GM23248 (cell line): ENCODE results near the gene KCTD5.
"Not testable (repeated sequence)": the region's sequence is repeated elsewhere in the genome, so short reads cannot be mapped to it uniquely, and the experiment has no call there.

Experiments
- EZH2 ChIP-seq: fragments of 200-600 bp; sonication (generic); IDR thresholded peaks from 2 replicates; pipeline ENCODE4 v1.6.1; 2018; ENCODE audit warnings: antibody characterized with exemption, mild to moderate bottlenecking; ENCODE audit not compliant: insufficient read depth, poor library complexity, severe bottlenecking
- EZH2phosphoT487 ChIP-seq: fragments of 200-600 bp; sonication (generic); IDR thresholded peaks from 2 replicates; pipeline ENCODE4 v1.6.1; 2018; ENCODE audit warnings: antibody characterized with exemption, moderate library complexity, mild to moderate bottlenecking, low read depth; ENCODE audit not compliant: insufficient read depth

DNA sequence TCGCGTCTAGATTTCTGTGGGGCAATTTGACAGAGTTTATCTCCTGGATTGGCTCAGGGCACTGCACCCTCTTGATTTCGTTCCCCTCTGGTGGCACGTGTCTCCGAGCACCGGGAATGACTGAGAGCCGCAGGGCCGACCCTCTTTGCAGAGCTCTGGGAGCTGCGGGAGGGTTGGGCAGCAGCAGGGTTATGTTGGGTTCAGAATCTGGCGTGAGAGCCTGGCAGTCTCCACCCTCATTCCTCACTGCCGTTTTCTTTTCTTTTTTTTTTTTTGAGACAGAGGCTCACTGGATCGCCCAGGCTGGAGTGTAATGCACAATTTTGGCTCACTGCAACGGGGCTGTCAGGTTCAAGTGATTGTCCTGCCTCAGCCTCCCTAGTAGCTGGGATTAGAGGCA lies 7.1 kb downstream of the KCTD5 start:
- TF ChIP-seq EZH2phosphoT487, EZH2: not testable (repeated sequence)
